Occipital lobe (tissue), 2 donors: ENCODE data around the gene SLC7A8. TPM values are rescaled to one million over a fixed set of nuclear protein-coding genes. Genes with fewer than 3 reads are reported as not detected.

Experiments
- DNase-seq: peaks from one replicate; lab custom pipeline; 2025; lab: John Stamatoyannopoulos, UW
- total RNA-seq: library from RNA; depleted of rRNA; stranded (reverse); fragments of >200 nt; gene quantifications from one replicate; pipeline ENCODE4 v1.2.3, GENCODE V29; 2014

The SLC7A8 gene
- total RNA-seq, 1 donor from 2014 or later: 3.4 TPM

DNA sequence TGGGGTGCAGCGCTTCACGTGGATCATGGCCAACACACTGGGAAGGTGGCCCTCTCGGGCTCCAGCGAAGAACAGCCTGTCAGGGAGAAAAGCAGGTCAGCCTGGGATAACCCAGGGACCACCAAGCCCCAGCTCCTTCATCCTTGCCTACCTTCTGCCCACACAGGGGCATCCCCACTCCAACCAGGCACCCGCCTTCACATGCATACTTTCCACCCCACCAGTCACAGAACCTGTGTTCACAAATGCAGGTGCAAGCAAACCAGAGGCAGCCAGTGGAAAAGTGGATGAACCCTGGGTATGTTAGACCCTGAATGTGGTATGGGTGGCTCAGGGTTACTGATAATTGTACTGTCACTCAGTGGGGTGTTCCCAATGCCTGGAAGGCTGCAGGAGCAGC lies 52.0 kb downstream of the SLC7A8 start:
- no peak for DNase-seq

DNA sequence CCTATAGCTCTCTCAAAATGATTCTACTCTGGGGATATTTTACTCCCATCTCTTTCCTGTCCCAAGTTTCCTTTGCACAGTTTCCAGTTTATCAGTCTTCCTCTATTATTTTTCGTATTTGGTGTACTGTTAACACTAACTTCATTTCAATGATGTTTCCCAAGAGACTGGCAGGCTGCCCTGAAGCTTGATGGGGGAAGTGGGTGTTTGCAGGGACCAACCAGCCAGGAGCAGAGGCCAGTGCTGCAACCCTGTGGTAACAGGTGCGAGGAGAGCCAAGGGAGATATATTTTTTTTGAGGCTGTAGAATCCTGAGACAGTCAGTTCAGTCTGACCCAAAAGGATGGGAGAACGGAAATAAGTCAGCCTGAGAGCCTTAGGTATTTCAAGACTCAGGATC lies 52.6 kb downstream of the SLC7A8 start:
- DNase-seq: no peak

DNA sequence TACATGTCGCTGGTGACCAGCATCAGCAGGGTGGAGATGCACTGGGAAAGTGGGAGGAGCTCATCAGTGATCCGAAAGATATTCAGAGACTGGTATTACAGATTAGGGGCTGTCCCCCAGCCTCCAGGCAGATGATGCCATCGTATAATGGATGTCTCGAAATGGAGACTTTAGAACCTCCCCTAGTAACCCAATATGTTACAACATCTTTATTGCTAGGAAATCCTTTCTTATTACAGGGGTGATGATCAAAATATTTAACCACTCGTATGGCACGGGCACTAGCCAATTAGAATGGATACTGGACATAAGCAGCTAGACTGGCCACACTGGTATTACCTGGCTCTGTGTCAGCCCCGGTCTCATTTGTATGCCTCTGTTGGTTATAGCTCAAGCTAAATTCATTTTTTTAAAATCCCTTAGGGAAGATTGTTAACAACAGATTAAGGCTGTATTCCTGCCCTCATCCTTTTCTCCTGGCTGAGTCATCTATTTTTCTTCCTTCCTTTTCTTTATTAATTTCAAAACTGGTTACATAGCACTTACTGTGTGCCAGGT lies 53.6 kb downstream of the SLC7A8 start:
- DNase-seq: no peak

GRCh38 chr14:23128969-23129758 lies 54.3 kb downstream of the SLC7A8 start:
- no peak for DNase-seq

GRCh38 chr14:23127861-23128260 lies 55.6 kb downstream of the SLC7A8 start:
- no peak for DNase-seq

DNA sequence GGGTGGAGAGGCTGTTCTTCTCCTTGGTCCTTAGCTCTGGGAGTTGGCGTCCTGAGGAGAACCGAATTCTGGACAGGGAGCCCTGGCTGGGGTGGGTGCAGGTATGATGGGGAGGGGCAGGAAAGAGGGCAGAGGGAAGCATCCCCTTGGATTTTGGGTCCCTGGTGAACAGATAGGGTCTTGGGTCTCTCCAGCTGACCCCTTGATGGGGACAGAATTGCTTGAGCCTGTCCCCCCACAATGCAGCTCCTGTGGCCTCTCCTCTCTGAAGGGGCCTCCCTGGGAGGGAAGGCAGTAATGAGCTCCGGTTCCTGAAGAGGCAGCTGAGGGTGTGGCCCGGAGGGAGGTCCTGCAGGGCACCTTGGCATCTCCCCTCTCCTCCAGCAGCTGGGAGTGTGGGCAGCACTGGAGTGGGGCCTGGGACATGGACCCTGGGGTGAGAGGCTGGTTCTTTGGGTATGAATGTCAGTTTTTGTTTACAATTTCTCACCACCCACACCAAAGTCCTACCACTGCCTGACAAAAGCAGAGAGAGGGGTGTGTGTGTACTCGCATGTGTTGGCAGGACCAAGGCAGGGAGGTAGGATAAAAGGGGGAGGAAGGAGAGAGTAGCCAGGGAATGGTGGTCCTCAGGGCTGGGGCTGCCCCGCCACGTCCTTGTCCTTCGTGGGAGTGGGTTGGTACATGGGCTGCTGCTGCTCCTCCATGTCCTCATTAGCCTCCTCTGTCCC lies 56.7 kb downstream of the SLC7A8 start:
- DNase-seq: no peak

DNA sequence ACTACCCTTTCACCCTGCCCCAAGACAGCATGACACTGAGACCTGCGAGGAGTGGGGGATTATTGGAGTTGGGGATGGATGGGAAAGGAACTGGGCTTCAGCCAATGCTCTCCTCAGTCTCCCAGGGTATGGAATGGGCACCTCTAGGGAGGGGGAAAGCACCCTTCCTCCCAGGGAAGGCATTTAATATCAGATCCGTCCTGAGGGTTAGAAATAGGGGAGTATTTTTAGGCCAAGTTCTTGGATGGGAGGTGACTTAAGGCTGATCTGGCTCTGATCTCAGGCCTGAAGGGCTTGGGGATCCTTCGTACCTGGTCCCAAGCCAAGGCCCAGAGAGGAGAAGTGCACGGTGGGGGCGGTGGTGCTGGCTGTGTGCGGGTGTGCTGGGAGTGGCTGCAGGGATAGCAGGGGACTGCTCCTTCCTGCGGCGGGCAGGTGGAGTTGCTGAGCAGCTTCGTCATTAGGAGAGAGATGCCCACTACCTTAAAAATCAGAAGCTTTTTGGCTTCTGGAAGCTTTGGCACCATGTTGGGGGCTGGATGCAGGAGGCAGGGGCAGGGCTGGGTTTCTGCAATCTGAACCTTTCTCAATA lies 57.4 kb downstream of the SLC7A8 start:
- DNase-seq: no peak

GRCh38 chr14:23125011-23125410 lies 58.4 kb downstream of the SLC7A8 start:
- no peak for DNase-seq

GRCh38 chr14:23124337-23124954 lies 59.0 kb downstream of the SLC7A8 start:
- no peak for DNase-seq

DNA sequence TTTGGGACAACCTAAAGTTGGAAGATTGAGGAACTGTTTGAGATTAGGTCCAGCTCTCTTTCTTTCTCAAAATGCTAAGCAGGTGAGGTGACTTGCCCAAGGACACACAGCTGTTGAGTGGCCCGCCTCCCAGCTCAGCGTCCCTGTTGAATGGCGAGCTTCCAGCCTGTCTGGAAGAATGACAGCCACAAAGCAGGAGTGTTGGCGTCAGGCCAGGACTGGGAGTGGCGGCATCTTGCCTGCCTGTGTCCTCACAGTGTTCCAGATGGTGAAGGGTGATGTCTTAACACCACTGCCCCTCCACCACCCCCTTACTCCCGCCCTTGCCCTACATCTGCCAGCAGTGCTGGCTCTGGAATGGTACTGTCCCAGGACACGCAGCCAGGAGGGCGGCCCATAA lies 60.0 kb downstream of the SLC7A8 start:
- no peak for DNase-seq

DNA sequence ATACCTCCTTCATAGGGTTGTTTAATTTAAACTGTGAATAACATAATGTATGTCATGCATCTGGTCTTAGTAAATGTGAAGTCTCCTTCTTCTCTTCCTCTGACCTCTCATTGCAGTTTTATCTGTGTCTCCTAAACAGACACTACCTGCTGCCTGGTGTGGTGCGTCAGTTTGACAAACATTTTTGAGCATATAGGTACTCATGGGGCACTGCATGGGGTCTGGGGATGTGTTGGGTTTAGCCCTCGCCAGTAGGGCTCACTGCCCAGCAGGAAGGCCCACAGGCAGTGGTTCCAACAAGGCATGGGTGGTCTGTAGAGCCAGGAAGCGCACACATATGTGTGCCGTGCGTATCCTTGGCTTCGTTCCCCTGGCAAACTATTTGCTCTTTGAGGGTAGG lies 61.4 kb downstream of the SLC7A8 start:
- no peak for DNase-seq

DNA sequence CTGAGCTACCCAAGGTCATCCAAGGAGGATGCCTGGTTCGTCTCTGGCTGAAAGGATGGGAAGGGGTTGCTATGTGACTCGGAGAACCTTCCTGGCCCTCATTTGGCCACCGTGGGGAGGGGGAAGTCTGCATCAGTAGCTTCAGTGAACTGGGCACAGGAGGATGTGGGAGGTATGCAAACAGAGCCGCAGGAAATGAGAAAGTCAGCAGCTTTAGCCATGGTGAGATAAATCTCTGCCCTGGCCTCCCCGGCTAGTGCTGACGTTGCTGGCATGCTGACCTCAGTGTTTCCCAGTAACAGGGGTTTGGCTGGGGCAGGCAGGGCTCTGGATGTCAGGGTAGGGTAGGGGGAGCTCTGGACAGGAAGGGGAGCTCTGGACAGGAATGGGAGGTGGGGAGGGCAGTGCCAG lies 62.1 kb downstream of the SLC7A8 start:
- DNase-seq: no peak

DNA sequence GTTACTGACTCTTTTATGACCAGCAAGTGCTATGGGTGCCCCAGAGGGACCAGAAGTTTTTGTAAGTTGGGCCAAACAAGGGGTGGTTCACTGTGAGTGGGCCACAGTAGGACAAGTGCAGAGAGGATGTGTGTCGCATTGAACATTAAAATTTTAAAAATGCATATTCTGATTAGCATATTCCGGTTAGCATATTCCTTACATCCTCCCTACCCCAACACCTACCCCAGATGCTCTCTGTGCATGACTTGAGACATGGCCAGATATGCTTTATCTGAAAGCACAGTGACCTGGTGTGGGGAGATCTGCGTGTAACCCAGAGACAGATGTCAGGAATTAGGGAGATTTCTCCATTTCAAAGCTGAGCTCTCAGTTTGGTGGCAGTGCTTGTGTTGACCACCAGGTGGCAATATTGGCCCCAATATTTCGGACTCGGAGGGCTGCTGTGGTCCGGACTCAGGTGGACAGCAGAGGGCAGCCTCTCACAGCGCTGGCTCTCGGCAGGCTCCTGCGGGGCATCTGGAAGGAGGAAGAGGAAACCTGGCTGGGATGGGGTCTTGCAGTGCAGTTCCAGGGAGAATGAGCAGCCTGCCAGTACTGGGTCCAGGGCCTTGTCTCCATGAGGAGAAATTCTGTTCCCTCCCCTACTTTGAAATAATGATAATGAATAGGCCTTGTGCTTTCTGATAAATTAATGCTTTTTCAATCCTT lies 62.8 kb downstream of the SLC7A8 start:
- peak; percentile 86 for DNase-seq

GRCh38 chr14:23119363-23120327 lies 63.8 kb downstream of the SLC7A8 start:
- no peak for DNase-seq

GRCh38 chr14:23118506-23119362 lies 64.7 kb downstream of the SLC7A8 start, which contains the start of gene CEBPE:
Gene CEBPE, minus strand, starts transcription at chr14:23119255. Its CDS starts 164 bp downstream, at chr14:23119091.
- no peak for DNase-seq

GRCh38 chr14:23117371-23118020 lies 66.0 kb downstream of the SLC7A8 start:
- no peak for DNase-seq

DNA sequence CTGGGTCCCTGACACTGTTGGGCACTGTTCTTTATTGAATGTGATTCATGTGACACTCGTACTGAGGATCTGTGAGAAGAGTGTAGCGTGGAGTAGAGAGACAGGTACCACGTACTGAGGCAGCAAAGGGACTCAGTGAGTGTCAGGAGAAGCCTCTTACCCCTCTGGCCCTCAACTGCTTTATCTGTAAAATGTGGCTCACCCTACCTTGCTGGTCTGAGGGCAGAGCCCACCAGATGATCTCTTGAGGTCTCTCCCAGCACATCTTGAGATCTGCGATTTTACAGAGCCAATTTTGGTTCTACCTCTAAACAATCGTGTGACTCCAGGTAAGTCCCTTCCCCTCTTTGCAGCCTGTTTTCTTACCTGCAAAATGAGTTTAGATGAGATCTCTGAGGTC lies 67.5 kb downstream of the SLC7A8 start:
- DNase-seq: no peak

GRCh38 chr14:23115039-23115731 lies 68.3 kb downstream of the SLC7A8 start:
- DNase-seq: no peak
